ENCODE results near the gene BAG1.
A peak's percentile ranks its signal among the peaks of the same experiment; 100 is the strongest.

The BAG1 gene

DNA sequence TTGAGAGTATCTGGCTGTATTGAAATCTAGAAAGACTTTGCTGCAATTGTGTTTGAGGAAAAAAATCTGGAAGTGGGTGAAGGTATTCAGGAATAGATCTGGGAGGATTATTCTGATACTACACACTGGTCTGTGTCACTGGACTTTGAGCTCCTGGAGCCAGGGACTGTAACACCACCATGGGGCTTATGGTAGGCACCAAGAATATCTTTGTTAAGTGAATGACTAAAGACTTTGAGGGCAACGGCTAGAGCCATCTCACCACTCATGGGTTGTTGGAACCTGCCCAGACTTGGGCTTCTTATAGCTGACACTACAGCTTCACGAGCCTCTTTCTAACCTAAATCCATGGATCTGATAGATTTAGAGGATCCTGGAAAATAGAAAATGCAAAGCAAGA, 36.0 kb upstream of the BAG1 start:
- DNase-seq (ENCODE audit: low read depth in 2 of 2): no peak
- TF ChIP-seq, protein P1, sequence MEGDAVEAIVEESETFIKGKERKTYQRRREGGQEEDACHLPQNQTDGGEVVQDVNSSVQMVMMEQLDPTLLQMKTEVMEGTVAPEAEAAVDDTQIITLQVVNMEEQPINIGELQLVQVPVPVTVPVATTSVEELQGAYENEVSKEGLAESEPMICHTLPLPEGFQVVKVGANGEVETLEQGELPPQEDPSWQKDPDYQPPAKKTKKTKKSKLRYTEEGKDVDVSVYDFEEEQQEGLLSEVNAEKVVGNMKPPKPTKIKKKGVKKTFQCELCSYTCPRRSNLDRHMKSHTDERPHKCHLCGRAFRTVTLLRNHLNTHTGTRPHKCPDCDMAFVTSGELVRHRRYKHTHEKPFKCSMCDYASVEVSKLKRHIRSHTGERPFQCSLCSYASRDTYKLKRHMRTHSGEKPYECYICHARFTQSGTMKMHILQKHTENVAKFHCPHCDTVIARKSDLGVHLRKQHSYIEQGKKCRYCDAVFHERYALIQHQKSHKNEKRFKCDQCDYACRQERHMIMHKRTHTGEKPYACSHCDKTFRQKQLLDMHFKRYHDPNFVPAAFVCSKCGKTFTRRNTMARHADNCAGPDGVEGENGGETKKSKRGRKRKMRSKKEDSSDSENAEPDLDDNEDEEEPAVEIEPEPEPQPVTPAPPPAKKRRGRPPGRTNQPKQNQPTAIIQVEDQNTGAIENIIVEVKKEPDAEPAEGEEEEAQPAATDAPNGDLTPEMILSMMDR (IDR thresholded peaks at IDR 0.05; ENCODE audit: low read depth, low read length): no peak
- H3K4me3 ChIP-seq (replicated peaks in 1 of 2; ENCODE audit: low read depth in 2 of 2, low read length in 2 of 2): no peak overlapping the region

DNA sequence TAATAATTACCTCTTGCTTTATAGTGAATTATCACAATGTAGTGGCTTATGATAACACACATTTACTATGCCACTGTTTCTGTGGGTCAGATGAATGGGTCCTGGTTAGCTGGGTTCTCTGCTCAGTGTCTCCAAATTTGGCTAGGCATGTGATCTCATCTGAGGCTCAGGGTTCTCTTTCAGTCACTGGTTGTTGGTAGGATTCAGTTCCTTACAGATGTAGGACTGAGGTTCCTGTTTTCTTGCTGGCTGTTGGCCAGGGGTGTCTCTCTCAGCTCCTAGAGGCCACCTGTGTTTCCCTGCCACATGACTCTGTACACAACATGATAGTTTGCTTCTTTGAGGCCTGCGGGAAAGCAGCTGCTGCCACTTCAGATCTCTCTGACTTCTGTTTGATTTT, 32.9 kb upstream of the BAG1 start:
- H3K4me3 ChIP-seq (replicated peaks in 1 of 2; ENCODE audit: low read depth in 2 of 2, low read length in 2 of 2): no peak overlapping the region
- TF ChIP-seq, protein P1 (IDR thresholded peaks at IDR 0.05; ENCODE audit: low read depth, low read length): no peak
- DNase-seq (ENCODE audit: low read depth in 2 of 2): no peak

DNA sequence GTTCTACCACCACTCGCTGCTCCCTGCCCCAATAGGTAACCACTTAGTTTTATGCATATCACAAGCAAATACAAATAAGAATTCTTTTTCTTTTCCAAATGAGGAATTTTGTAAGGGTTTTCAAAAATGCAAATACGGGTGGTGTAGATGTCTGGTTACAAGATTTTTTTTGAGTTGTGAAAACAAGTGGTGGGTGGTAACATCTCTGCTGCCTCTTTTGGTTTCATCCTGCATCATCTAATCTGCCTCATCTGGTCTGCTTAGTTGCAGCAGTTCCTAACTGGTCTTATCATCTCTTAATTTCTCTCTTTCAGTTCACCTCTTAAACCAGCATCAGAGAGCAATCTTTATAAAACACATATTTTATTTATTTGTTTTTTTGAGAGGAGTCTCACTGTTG, 31.1 kb upstream of the BAG1 start:
- TF ChIP-seq, protein P1 (IDR thresholded peaks at IDR 0.05; ENCODE audit: low read depth, low read length): no peak
- no peak for DNase-seq (ENCODE audit: low read depth in 2 of 2)
- H3K4me3 ChIP-seq (replicated peaks in 1 of 2; ENCODE audit: low read depth in 2 of 2, low read length in 2 of 2): no peak overlapping the region

DNA sequence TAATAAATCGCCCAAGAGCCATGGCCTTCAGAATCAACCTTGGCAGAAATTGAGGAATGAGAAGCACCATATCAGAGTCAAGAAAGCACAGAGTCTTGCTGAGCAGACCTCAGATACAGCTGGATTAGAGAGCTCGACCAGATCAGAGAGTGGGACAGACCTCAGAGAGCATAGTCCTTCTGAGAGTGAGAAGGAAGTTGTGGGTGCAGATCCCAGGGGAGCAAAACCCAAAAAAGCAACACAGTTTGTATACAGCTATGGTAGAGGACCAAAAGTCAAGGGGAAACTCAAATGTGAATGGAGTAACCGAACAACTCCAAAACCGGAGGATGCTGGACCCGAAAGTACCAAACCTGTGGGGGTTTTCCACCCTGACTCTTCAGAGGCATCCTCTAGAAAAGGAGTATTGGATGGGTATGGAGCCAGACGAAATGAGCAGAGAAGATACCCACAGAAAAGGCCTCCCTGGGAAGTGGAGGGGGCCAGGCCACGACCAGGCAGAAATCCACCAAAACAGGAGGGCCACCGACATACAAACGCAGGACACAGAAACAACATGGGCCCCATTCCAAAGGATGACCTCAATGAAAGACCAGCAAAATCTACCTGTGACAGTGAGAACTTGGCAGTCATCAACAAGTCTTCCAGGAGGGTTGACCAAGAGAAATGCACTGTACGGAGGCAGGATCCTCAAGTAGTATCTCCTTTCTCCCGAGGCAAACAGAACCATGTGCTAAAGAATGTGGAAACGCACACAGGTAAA, 30.3 kb upstream of the BAG1 start:
- no peak overlapping the region for H3K4me3 ChIP-seq (replicated peaks in 1 of 2; ENCODE audit: low read depth in 2 of 2, low read length in 2 of 2)
- TF ChIP-seq, protein P1 (IDR thresholded peaks at IDR 0.05; ENCODE audit: low read depth, low read length): no peak
- no peak for DNase-seq (ENCODE audit: low read depth in 2 of 2)

DNA sequence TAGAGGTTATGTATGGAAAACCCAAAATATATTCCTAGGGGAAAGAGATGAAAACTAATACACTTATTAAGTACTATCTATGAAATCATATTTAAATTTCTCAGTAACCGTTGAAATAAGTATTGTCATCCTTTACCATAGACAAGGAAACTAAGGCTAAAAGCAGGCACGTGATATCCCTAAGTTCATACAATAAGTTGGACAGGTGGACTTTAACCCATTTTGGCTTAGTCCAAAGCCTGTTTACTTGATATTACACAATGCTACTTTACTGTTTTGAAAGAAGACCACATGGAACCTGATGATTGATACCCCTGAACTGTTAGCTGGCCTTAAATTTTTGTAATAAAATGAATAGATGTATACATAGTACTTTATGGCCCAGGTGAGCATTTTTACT, 29.3 kb upstream of the BAG1 start:
- no peak for DNase-seq (ENCODE audit: low read depth in 2 of 2)
- H3K4me3 ChIP-seq (replicated peaks in 1 of 2; ENCODE audit: low read depth in 2 of 2, low read length in 2 of 2): no peak overlapping the region
- TF ChIP-seq, protein P1 (IDR thresholded peaks at IDR 0.05; ENCODE audit: low read depth, low read length): no peak

DNA sequence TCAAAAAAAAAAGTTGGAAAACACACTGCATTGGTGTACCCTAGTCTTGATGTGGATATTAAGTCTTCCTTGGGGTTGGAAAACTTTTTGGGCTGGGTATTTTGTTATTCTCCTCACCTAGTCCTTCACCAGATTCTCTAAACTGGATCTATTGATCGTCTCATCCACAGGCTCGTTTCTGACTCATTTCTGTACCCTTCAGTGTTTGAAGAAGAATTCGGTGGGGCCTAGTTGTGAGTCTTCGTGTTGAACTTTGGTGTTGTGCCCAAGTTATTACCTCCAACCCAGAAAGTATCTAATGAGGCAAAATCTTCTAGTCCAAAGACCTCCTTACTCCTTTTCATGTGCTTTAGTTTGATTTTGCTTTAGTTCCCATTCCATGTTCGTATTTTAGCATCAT, 27.4 kb upstream of the BAG1 start:
- no peak overlapping the region for H3K4me3 ChIP-seq (replicated peaks in 1 of 2; ENCODE audit: low read depth in 2 of 2, low read length in 2 of 2)
- DNase-seq (ENCODE audit: low read depth in 2 of 2): no peak
- TF ChIP-seq, protein P1 (IDR thresholded peaks at IDR 0.05; ENCODE audit: low read depth, low read length): no peak

DNA sequence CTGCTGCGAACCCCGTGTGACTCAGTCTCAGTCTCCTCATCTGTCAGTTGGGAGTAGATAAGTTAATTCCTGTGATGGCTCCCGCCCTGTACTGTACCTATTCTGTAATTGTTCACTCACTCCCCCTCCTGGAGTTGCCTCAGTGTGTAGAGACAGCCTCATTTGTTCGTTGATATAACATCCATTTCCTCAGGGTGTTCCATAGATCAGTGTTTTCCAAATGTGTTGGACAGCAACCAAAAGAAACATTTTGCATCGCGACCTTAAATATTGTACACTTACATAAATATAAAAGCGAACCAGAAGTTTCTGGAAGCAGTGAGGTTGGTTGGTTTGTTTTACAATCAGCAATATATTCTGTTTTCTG, 26.5 kb upstream of the BAG1 start:
- no peak for DNase-seq (ENCODE audit: low read depth in 2 of 2)
- TF ChIP-seq, protein P1 (IDR thresholded peaks at IDR 0.05; ENCODE audit: low read depth, low read length): no peak
- H3K4me3 ChIP-seq (replicated peaks in 1 of 2; ENCODE audit: low read depth in 2 of 2, low read length in 2 of 2): peak overlapping the region; percentile 85 to 96

Measured in cardiac fibroblast (primary cell).